Measurements from ENCODE around the gene RNF224.

RNF224 gene

GRCh38 chr9:137192448-137192780 lies 34.9 kb upstream of the RNF224 start:
- DNase-seq (ENCODE audit: extremely low read depth, low read depth), result no peak
- TF ChIP-seq CTCF (IDR thresholded peaks at IDR 0.05; ENCODE audit: low read depth, low read length, missing control alignments), result no peak
- no peak overlapping the region for H3K4me3 ChIP-seq (replicated peaks; ENCODE audit: low read depth, low read length)

GRCh38 chr9:137192859-137193258 lies 34.4 kb upstream of the RNF224 start:
- H3K4me3 ChIP-seq (replicated peaks; ENCODE audit: low read depth, low read length), result no peak overlapping the region
- no peak for TF ChIP-seq CTCF (IDR thresholded peaks at IDR 0.05; ENCODE audit: low read depth, low read length, missing control alignments)
- no peak for DNase-seq (ENCODE audit: extremely low read depth, low read depth)

- no peak for DNase-seq (ENCODE audit: extremely low read depth, low read depth)
- no peak for TF ChIP-seq CTCF (IDR thresholded peaks at IDR 0.05; ENCODE audit: low read depth, low read length, missing control alignments)
- H3K4me3 ChIP-seq (replicated peaks; ENCODE audit: low read depth, low read length), result no peak overlapping the region
These were observed 33.5 kb upstream of the RNF224 start for GRCh38 chr9:137193771-137194170.

- H3K4me3 ChIP-seq (replicated peaks; ENCODE audit: low read depth, low read length), result no peak overlapping the region
- no peak for TF ChIP-seq CTCF (IDR thresholded peaks at IDR 0.05; ENCODE audit: low read depth, low read length, missing control alignments)
- DNase-seq (ENCODE audit: extremely low read depth, low read depth), result no peak
These were observed 32.9 kb upstream of the RNF224 start for GRCh38 chr9:137194388-137194787.

- DNase-seq (ENCODE audit: extremely low read depth, low read depth), result no peak
These were observed 32.4 kb upstream of the RNF224 start for GRCh38 chr9:137194909-137195308.

GRCh38 chr9:137195525-137196220 lies 31.6 kb upstream of the RNF224 start:
- TF ChIP-seq CTCF (IDR thresholded peaks at IDR 0.05; ENCODE audit: low read depth, low read length, missing control alignments), result no peak
- no peak for DNase-seq (ENCODE audit: extremely low read depth, low read depth)
- H3K4me3 ChIP-seq (replicated peaks; ENCODE audit: low read depth, low read length), result no peak overlapping the region

More at GRCh38 chr9:137194909-137195308, 32.4 kb upstream of the RNF224 start:
- no peak for TF ChIP-seq CTCF (IDR thresholded peaks at IDR 0.05; ENCODE audit: low read depth, low read length, missing control alignments)
- no peak overlapping the region for H3K4me3 ChIP-seq (replicated peaks; ENCODE audit: low read depth, low read length)

Data from HFF-Myc (cell line).